ENCODE data around the gene RPS3. TPM values are rescaled to one million over a fixed set of nuclear protein-coding genes. Genes with fewer than 3 reads are reported as not detected.

The RPS3 gene
- total and polyA plus RNA-seq, 2 of the 13 experiments (the other 11 are each of a cell fraction or from before 2014, with no cell fraction given): 2,143 to 3,616 TPM

DNA sequence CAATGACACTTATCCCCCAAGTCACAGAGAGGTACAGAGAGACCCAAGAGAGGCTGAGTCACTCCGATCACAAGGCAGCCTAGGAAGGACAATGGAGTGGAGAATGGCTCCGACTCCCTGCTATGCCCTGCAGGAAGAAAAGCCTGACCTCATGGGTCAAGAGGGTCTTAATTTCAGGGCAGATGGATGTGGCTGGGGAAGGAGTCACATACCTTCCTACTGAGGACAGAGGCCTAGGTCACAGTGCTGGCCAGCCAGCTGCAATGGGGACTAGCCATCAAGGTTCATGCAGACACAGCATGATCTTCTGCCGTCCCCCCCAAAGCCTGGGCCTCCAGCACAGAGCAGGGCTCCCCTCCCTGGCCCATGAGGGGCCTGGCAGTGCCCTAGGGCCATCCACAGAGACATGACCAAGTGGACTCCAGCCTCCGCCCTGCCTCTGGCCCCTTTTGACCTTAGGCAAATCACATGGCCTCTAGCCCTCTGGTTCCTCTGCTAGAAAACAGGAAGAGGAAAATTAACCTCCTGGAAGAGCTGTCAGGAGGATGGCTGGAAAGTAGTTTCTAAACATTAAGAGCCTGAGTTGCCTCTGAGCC, 49.7 kb upstream of the RPS3 start (continued):
- TF ChIP-seq JDP2 (CRISPR knock-in tag; IDR thresholded peaks at IDR 0.05; ENCODE audit: borderline replicate concordance) (no peak), ZNF720 (CRISPR knock-in tag; IDR thresholded peaks at IDR 0.05) (no peak), SUZ12 (IDR thresholded peaks at IDR 0.05; ENCODE audit: low read depth, low read length) (no peak), HOXA5 (CRISPR knock-in tag; IDR thresholded peaks at IDR 0.05) (0 out of 2 replicates have a peak, but pooled peaks have one; percentile 46), FOXA1 (IDR thresholded peaks at IDR 0.05) (no peak), FOXA1 (CRISPR knock-in tag; IDR thresholded peaks at IDR 0.05) (no peak), ZFP36L1 (CRISPR knock-in tag; IDR thresholded peaks at IDR 0.05) (no peak), ZNF207 (IDR thresholded peaks at IDR 0.05; ENCODE audit: borderline replicate concordance) (no peak), GPN1 (CRISPR knock-in tag; IDR thresholded peaks at IDR 0.05; ENCODE audit: borderline replicate concordance) (no peak), TOE1 (CRISPR knock-in tag; IDR thresholded peaks at IDR 0.05) (no peak), SRY (CRISPR knock-in tag; IDR thresholded peaks at IDR 0.05) (no peak), KAT2B (IDR thresholded peaks at IDR 0.05; ENCODE audit: borderline replicate concordance, low read depth, low read length) (no peak), ZNF772 (CRISPR knock-in tag; IDR thresholded peaks at IDR 0.05) (no peak), SOX13 (IDR thresholded peaks at IDR 0.05) (no peak), SOX13 (CRISPR knock-in tag; conservative IDR thresholded peaks at IDR 0.05 in 1 of 2, IDR thresholded peaks at IDR 0.05 in 1 of 2) (no peak), NPAS2 (CRISPR knock-in tag; IDR thresholded peaks at IDR 0.05; ENCODE audit: borderline replicate concordance) (no peak), ZNF484 (CRISPR knock-in tag; IDR thresholded peaks at IDR 0.05; ENCODE audit: borderline replicate concordance, low read depth) (no peak), SP140L (CRISPR knock-in tag; IDR thresholded peaks at IDR 0.05; ENCODE audit: borderline replicate concordance) (no peak), NFIC (IDR thresholded peaks at IDR 0.05; ENCODE audit: low read length) (no peak), ZNF296 (CRISPR knock-in tag; conservative IDR thresholded peaks at IDR 0.05) (no peak), NCOA5 (CRISPR knock-in tag; IDR thresholded peaks at IDR 0.05) (no peak), BRD4 (CRISPR knock-in tag; IDR thresholded peaks at IDR 0.05) (no peak), EHMT2 (IDR thresholded peaks at IDR 0.05; ENCODE audit: borderline replicate concordance, low read depth, low read length) (no peak), IKZF4 (CRISPR knock-in tag; IDR thresholded peaks at IDR 0.05; ENCODE audit: borderline replicate concordance, low read depth, not compliant biosample characterization) (no peak), PHF5A (CRISPR knock-in tag; IDR thresholded peaks at IDR 0.05; ENCODE audit: low read depth, unreplicated experiment) (no peak)
- TF ChIP-seq, protein P1, sequence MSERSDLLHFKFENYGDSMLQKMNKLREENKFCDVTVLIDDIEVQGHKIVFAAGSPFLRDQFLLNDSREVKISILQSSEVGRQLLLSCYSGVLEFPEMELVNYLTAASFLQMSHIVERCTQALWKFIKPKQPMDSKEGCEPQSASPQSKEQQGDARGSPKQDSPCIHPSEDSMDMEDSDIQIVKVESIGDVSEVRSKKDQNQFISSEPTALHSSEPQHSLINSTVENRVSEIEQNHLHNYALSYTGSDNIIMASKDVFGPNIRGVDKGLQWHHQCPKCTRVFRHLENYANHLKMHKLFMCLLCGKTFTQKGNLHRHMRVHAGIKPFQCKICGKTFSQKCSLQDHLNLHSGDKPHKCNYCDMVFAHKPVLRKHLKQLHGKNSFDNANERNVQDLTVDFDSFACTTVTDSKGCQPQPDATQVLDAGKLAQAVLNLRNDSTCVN (CRISPR knock-in tag; IDR thresholded peaks at IDR 0.05; ENCODE audit: borderline replicate concordance): no peak
- TF ChIP-seq, protein P2, sequence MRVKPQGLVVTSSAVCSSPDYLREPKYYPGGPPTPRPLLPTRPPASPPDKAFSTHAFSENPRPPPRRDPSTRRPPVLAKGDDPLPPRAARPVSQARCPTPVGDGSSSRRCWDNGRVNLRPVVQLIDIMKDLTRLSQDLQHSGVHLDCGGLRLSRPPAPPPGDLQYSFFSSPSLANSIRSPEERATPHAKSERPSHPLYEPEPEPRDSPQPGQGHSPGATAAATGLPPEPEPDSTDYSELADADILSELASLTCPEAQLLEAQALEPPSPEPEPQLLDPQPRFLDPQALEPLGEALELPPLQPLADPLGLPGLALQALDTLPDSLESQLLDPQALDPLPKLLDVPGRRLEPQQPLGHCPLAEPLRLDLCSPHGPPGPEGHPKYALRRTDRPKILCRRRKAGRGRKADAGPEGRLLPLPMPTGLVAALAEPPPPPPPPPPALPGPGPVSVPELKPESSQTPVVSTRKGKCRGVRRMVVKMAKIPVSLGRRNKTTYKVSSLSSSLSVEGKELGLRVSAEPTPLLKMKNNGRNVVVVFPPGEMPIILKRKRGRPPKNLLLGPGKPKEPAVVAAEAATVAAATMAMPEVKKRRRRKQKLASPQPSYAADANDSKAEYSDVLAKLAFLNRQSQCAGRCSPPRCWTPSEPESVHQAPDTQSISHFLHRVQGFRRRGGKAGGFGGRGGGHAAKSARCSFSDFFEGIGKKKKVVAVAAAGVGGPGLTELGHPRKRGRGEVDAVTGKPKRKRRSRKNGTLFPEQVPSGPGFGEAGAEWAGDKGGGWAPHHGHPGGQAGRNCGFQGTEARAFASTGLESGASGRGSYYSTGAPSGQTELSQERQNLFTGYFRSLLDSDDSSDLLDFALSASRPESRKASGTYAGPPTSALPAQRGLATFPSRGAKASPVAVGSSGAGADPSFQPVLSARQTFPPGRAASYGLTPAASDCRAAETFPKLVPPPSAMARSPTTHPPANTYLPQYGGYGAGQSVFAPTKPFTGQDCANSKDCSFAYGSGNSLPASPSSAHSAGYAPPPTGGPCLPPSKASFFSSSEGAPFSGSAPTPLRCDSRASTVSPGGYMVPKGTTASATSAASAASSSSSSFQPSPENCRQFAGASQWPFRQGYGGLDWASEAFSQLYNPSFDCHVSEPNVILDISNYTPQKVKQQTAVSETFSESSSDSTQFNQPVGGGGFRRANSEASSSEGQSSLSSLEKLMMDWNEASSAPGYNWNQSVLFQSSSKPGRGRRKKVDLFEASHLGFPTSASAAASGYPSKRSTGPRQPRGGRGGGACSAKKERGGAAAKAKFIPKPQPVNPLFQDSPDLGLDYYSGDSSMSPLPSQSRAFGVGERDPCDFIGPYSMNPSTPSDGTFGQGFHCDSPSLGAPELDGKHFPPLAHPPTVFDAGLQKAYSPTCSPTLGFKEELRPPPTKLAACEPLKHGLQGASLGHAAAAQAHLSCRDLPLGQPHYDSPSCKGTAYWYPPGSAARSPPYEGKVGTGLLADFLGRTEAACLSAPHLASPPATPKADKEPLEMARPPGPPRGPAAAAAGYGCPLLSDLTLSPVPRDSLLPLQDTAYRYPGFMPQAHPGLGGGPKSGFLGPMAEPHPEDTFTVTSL (CRISPR knock-in tag; IDR thresholded peaks at IDR 0.05; ENCODE audit: borderline replicate concordance): no peak

Measured in HepG2 (cell line).